GM19397 (cell line): ENCODE data around the gene POU2F3.

Experiments used
- ATAC-seq: cut with Tn5 transposase; IDR thresholded peaks from one replicate; pipeline ENCODE4 v1.9.1; 2021; ENCODE audit warnings: mild to moderate bottlenecking, moderate library complexity; ENCODE audit not compliant: unreplicated experiment

The POU2F3 gene

GRCh38 chr11:120310870-120311269 is 70.9 kb downstream of the POU2F3 start:
- no peak for ATAC-seq

- no peak for ATAC-seq
Measured at GRCh38 chr11:120314861-120315260, 74.9 kb downstream of the POU2F3 start.

- no peak for ATAC-seq
Measured at GRCh38 chr11:120316880-120317688, 77.1 kb downstream of the POU2F3 start.

GRCh38 chr11:120317689-120318480 is 77.9 kb downstream of the POU2F3 start:
- no peak for ATAC-seq

GRCh38 chr11:120318906-120319305 is 79.0 kb downstream of the POU2F3 start:
- ATAC-seq, result no peak

- ATAC-seq, result no peak
Measured at GRCh38 chr11:120324932-120325810, 85.2 kb downstream of the POU2F3 start, which contains the start of gene TLCD5. Gene TLCD5 (plus strand): TSS chr11:120325299. CDS start chr11:120327442, 2,143 bp downstream.

- ATAC-seq, result no peak
Measured at GRCh38 chr11:120326228-120326627, 86.3 kb downstream of the POU2F3 start.

- no peak for ATAC-seq
Measured at GRCh38 chr11:120326845-120327281, 86.9 kb downstream of the POU2F3 start.

- ATAC-seq, result no peak
Measured at GRCh38 chr11:120327311-120327710, 87.4 kb downstream of the POU2F3 start.

- no peak for ATAC-seq
Measured at GRCh38 chr11:120329556-120329955, 89.6 kb downstream of the POU2F3 start.

- ATAC-seq, result no peak
Measured at GRCh38 chr11:120330045-120330444, 90.1 kb downstream of the POU2F3 start.

GRCh38 chr11:120331301-120331996 is 91.5 kb downstream of the POU2F3 start:
- no peak for ATAC-seq

- ATAC-seq, result no peak
Measured at GRCh38 chr11:120332822-120333716, 93.1 kb downstream of the POU2F3 start.

- no peak for ATAC-seq
Measured at GRCh38 chr11:120333801-120334200, 93.9 kb downstream of the POU2F3 start.

GRCh38 chr11:120334332-120334731 is 94.4 kb downstream of the POU2F3 start:
- ATAC-seq, result no peak

GRCh38 chr11:120334894-120335462 is 95.0 kb downstream of the POU2F3 start:
- no peak for ATAC-seq

GRCh38 chr11:120335556-120335907 is 95.6 kb downstream of the POU2F3 start:
- peak; percentile 11 for ATAC-seq

GRCh38 chr11:120335908-120336640 is 96.1 kb downstream of the POU2F3 start, which contains the start of gene ARHGEF12:
Gene ARHGEF12 (plus strand): TSS chr11:120336413. CDS start chr11:120337244, 831 bp downstream.
- peak; percentile 71 for ATAC-seq
